Measurements from ENCODE around the gene SP3.

DNA sequence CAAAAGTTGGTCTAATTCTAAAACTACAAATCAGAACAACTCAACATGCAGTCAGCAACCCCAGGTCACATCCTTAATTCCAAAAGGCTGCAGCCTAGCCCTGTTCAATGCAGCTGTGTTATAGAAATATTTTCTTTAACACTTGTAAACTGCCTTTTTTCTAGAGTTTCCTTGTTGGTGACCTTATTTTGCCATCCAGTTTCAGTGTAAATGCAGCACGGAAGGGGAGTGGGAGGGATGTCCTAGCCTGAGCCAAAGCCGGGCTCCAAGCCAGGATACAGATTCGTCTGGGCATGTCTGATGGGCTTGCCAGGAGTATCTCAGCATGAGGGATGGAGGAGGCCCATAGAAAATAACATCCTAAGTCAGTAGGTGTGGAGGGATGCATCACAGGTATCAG lies 17.7 kb upstream of the SP3 start:
- TF ChIP-seq POLR2A (IDR thresholded peaks at IDR 0.05): no peak
- TF ChIP-seq CTCF (IDR thresholded peaks at IDR 0.05): no peak

Measured in prostate gland (tissue), 2 donors.